ENCODE measurements around the gene TTYH3.
"Not testable (repeated sequence)": the region's sequence is repeated elsewhere in the genome, so short reads cannot be mapped to it uniquely, and the experiment has no call there.

Gene TTYH3

DNA sequence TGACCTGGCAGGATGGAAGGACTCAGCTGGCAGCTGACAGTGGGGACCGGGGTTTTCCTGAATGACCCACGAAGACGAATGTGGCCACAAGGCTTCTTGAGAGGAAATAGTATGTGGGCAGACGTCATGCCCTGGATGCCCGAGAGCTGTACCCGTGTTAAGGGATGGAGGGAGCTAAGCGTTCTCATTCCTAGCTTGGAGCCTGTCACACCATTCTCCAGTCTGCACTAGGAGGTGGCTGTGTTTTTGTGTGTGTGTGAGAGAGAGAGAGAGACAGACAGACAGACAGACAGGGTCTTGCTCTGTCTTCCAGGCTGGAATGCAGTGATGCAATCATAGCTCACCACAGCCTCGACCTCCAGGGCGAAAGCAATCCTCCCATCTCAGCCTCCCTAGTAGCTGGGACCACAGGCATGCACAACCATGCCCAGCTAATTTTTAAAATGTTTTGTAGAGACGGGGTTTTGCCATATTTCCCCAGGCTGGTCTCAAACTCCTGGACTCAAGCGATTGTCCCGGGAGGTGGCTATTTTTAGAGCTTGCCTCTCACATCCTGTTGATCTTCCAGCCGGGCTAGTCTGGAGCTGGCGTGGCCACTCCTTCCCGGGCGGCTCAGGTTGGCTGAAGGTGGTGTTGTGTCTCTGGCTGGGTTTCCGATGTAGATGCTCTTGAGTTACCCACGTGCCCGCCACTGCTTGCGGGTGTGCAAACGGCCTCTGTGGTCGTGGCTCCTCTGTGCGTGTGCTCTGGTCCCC is 58.3 kb downstream of the TTYH3 start:
- no peak for DNase-seq

DNA sequence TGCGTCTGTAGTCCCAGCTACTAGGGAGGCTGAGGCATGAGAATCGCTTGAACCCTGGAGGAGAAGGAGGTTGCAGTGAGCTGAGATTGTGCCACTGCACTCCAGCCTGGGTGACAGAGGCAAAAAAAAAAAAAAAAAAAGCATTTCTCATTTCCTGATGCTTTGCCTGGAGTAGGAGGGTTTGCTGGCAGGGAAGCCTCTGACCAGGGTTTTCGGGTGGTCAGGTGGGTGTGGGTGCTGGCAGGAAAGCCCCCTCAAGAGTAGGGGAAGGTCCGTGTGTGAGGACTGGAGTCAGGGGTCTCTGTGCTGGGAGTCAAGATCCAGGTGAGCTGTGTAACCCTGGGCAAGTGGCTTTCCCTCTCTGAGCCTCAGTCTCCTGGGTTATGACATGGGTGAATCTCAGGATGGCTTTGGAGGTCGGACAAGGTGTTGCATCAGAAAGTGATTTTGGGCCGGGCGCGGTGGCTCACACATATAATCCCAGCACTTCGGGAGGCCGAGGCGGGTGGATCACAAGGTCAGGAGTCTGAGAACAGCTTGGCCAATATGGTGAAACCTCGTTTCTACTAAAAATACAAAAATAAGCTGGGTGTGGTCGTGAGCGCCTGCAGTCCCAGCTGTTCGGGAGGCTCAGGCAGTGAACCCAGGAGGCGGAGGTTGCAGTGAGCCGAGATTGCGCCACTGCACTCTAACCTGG is 59.4 kb downstream of the TTYH3 start:
- no peak for DNase-seq

DNA sequence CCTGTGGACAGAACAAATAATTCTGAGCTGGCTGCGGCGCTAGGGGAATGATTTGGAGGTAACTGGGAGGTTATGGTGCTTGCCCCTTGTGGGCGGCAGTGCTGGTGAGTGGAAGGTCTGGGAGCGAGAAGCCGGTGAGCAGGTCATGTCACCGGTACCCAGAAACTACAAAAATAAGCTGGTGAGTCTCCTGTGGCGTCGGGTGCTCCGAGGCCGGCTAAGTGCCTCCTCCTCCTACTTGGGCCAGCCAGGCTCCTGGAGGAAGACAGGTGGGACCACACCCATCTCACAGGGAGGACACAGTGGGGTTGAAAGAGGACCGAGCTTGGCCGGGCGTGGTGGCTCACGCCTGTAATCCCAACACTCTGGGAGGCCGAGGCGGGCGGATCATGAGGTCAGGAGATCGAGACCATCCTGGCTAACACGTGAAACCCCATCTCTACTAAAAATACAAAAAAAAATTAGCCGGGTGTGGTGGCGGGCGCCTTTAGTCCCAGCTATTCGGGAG is 60.2 kb downstream of the TTYH3 start:
- DNase-seq, result not testable (repeated sequence)

DNA sequence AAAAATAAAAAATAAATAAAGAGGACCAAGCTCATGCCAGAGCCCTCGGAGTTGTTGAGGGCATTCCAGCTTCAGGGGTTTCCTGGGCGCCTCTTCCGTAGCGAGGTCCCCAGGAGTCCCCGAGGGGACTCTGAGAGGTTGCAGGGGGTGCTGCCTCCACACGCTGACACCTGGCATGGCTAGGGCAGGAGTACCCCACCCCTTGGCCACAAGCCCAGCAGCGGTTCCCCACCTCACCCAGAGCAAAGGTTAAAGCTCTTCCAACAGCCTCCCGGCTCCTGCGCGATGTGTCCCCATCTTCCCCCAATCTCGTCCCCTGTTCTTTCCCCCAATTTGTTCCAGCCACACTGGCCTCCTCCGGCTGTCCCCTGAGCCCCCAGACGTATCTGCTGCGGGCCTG is 60.8 kb downstream of the TTYH3 start:
- DNase-seq, result no peak

DNA sequence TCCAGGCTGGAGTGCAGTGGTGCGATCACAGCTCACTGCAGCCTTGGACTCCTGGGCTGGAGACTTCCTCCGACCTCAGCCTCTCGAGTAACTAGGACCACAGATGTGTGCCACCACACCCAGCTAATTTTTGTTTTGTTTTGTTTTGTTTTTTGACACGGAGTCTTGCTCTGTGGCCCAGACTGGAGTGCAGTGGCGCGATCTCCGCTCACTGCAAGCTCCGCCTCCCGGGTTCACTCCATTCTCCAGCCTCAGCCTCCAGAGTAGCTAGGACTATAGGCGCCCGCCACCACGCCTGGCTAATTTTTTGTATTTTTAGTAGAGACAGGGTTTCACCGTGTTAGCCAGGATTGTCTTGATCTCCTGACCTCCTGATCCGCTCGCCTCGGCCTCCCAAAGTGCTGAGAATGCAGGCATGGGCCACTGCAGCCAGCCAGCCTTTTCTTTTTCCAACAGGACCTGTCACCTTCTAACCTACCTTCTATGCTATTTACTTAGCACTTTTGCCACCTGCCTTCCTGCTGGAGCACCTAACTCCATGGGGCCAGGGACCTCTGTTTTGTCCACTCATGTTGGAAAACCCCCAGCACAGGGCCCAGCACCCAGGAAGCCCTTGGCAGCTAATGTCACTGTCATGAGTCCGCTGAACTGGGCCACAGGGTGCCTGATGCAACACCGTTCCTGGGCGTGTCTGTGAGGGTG is 61.8 kb downstream of the TTYH3 start:
- DNase-seq, result not testable (repeated sequence)

DNA sequence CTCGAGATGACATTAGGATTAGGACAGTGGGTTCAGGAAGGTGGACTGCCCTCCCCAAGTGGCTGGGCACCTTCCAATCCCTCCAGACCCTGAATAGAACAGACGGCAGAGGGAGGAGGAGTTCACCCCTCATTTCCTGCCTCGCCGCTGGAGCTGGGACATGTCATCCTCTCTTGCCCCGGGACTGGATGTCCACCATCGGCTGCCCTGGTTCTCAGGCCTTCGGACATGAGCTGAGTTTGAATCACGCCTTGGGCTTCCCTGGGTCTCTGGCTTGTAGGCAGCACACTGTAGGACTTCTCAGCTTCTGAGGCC is 62.3 kb downstream of the TTYH3 start:
- DNase-seq, result not testable (repeated sequence)

DNA sequence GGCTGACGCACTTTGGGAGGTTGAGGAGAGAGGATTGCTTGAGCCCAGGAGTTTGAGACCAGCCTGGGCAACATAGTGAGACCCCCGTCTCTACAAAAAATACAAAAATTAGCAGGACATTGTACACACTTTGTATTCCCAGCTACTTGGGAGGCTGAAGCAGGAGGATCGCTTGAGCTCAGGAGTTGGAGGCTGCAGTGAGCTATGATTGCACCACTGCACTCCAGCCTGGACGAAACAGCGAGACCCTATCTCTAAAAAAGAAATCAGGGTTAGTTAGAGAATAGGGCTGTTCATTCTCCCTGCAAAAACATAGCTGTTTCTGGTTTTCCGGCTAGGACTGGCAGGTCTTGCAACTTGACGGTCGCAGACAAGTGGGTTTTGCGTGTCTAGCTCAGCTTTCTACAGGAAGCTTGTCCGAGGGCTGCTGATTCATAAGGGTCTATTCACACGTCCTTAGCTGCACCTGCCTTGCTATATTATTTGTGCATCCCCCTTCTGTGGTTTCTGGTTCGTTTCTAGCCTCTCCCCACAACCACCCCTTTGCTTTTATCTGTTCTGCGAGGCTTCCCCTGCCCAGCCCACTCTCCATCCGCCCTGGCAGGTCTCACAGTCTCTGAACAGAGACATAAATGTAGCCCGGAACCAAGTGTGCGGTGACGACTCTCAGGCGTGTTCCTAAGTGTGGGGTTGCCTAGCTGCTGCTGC is 66.9 kb downstream of the TTYH3 start:
- DNase-seq, result peak; percentile 94

DNA sequence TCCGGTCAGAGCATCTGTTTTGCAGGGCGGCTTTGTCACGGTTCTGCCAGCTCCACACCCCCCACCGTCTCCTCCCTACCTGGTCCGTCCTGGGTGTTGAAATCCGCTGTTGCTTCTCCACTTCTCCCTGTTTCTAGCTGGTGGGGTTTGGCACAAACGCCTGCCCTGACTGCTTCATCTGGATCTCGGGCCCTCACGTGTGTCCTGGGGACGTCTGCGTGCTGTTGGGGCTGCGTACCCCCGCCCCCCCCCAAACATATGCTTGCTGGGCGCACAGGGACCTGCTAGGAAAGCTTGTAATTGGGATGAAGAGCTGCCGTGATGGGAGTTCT is 67.5 kb downstream of the TTYH3 start:
- no peak for DNase-seq

DNA sequence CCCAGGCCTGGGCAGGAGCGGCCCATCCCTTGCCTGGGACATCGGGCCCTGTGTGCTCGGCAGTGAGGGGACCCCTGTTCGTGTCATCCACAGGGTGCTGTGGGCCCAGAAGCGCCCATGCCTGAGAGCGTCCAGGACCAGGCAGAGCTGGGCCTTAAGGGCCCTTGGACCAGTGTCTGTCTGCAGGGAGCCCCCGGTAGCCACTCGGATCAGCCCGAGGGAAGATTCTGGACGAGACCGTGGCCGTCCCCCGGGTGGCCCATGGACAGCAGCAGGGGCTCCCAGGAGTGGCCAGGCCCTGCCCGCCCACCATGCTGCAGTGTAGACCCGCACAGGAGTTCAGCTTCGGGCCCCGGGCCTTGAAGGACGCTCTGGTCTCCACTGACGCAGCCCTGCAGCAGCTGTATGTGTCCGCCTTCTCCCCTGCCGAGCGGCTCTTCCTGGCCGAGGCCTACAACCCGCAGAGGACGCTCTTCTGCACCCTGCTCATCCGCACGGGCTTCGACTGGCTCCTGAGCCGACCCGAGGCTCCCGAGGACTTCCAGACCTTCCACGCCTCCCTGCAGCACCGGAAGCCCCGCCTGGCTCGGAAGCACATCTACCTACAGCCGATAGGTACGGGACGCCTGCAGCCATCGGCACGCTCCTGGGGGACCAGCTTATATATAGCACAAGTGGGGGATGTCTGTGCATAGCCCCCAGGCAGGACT is 68.5 kb downstream of the TTYH3 start:
- no peak for DNase-seq

DNA sequence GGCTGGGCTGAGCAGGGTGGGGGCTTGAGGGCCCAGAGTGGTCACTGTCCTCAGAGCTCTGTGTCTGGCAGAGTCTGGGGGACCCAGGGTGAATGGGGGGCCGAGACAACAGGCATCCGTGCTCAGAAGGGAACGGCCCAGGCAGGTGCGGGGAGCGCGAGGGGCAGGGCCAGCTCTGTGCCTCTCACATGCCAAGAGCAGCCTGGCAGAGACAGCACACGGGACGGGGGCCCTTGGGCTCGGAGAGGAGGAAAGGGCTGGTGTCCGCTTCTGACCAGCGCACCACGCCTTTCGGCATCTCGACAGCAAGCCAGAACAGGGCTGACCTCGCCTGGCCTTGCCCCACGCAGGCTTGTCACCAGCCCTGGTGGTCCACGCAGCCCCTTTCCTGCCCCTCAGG is 69.6 kb downstream of the TTYH3 start:
- no peak for DNase-seq

DNA sequence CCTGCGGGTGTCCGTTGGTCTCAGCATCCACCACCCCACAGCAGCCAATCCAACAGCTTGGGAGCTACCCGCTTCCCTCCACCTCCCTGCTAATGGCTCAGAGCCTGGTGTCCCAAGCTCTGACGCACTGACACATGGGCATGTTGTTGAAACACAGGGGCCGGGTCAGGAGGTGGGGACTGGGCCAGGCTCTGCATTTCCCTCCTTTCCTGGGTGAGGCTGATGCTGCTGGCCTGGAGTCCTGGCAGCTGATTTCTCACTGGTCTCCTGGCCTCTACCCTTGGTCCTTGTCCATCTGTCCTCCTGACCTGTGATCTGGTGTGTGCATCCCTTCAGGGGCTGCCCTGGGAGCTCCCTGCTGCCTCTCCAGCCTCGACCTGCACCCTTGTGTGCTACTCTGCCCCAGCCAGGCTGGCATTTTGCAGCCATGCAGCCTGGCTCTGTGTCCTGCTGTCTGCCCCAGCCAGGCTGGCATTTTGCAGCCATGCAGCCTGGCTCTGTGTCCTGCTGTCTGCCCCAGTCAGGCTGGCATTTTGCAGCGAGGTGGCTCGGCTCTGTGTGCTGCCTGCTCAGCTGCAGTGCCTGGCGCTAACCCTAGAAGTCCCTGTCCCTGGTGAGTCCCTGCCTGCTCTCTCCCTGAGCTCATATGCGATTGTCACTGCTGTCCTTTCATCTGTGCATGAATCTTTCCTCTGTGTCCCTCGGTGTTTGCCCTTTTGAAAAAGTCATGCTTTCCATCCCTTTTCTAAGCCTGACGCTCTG is 70.2 kb downstream of the TTYH3 start:
- DNase-seq, result no peak

DNA sequence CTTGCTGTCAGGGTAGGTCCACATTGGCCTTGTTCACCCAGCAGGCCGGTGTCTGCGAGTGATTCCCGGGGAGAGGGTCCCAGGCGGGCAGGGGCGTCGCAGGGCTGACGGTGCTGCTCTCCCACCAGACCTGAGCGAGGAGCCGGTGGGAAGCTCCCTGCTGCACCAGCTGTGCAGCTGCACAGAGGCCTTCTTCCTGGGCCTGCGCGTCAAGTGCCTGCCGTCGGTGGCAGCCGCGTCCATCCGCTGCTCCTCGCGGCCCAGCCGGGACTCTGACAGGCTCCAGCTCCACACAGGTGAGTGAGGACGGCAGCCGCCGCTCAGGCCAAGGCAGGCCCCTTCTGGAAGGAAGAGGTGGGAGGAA is 70.8 kb downstream of the TTYH3 start:
- DNase-seq, result no peak

DNA sequence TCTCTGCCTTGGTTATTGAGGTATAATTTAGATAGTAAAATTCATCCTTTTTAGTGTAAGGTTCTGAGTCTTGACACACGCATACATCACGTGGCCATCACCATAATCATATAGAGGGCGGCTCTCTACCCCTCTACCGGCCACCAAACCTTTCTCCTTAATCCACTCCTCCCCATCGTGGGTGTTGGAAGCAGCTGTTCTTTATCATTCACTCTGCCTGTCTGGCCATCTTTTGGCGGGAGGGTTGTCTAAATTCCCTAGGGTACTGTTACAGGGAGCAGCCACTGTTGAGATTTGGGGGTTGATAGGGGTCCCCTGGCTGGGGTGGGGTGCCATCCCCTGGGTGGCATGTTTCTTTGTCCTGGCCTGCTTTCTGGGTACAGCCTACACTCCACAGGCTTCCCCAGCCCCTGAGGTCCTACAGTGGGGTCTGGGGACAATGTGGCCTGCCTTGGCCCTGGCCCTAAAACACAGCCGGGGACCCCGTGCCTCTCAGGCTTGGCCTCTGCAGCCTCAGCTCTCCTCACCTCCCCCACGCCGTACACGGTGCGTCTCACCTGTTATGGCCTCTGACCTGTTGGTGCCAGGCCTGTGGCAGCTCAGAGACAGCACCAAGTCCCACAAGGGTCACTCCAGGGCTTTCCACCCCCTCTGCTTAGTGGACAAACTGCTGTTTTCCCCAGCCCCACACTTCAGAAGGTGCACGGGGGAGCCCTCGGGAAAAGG is 73.7 kb downstream of the TTYH3 start:
- DNase-seq, result no peak

DNA sequence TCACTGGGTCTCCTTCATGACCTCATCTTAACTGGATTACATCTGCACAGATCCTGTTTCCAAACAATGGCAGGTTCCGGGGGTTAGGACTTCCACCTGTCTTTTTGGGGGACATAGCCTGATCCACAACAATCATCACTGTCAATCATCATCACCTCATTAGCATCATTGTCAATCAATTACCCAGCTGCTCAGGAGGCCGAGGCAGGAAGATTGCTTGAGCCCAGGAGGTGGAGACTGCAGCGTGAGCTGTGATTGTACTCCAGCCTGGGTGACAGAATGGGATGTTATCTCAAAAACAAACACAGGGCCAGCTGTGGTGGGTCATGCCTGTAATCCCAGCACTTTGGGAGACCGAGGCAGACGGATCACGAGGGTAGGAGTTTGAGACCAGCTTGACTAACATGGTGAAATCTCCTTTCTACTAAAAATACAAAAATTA is 74.9 kb downstream of the TTYH3 start:
- DNase-seq, result no peak

DNA sequence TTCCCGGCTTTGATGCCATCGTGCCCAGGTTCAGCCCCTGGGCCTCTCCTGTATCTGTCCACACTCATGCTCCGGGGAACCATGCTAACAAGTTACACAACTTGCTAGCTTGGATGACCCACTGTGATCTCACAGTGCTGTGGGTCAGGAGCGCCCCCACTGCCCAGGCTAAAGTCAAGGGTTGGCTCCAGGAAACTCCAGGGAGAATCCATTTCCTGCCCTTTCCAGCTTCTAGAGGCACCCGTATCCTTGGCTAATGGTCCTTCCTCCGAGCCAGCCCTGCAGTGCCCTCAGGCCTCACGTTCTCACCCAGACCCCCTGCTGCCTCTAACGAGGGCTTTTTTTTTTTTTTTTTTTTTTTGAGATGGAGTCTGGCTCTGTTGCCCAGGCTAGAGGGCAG is 75.7 kb downstream of the TTYH3 start:
- no peak for DNase-seq

DNA sequence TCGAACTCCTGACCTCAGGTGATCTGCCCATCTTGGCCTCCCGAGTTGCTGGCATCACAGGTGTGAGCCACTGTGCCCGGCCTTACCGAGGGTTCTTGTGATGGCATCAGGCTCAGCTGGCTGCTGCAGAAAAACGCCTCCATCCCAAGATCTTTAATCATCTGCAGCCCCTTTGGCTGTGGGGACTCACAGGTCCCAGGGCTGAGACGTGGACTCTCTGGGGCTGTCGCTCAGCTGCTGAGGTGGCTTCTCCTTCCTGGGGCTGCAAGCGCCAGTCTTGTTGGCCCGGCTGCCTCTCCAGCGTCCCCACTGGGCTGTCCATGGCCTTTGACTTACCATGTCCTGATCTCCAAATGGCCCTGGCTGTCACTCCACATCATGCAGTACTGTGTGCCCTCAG is 76.3 kb downstream of the TTYH3 start:
- DNase-seq, result no peak

DNA sequence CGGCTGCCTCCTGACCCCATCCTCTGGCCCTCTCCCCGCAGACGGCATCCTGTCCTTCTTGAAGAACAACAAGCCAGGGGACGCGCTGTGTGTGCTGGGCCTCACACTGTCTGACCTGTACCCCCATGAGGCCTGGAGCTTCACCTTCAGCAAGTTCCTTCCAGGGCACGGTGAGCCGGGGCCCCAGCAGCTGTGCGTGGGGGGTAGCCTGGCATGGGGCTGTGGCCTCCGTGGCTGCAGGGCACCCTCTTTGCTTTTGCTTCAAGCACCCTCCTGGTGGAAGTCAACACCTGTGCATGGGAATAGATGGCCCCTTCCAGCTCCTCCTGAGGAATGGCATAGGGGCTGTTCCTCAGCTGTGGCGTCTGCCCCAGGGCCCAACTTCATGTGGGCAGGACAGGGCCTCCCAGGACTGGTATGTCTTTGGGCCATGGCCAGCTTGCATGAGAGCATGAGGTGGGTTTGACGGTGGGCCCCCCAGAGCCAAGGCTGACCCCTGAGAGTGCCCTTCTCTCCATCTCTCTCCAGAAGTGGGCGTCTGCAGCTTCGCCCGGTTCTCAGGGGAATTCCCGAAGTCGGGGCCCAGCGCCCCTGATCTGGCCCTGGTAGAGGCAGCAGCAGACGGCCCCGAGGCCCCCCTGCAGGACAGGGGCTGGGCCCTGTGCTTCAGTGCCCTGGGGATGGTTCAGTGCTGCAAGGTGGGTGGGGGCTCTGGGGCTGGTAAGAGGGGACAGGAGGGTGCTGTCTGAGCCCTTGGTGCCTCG is 76.9 kb downstream of the TTYH3 start:
- no peak for DNase-seq

DNA sequence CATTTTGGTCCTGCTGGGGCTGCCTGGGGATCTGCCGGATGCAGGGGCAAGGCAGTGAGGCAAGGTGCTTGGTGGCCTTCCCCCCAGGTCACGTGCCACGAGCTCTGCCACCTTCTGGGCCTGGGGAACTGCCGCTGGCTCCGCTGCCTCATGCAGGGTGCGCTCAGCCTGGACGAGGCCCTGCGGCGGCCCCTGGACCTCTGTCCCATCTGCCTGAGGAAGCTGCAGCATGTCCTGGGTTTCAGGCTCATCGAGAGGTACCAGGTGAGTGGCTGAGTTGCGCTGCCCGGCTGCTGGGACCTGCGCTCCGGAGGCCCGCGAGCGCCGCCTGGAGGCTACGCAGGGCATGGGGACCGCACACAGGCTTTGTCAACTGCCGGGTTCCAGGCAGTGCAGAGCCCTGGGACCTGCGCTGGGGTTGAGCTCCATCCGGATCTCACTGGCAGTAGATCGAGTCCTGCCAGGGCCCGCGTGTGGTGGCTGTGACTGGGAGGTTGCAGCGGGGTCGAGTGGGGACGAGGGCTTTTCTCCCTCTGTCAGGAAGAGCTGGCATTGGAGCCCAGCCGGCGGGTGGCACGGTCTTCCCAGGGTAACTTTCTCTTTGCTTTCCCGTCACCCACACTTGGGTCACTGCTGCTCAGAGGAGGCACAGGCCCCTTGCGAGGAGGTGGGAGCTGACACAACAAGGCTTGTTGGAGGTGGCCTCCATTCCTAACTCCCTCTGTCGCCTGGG is 77.9 kb downstream of the TTYH3 start:
- no peak for DNase-seq

DNA sequence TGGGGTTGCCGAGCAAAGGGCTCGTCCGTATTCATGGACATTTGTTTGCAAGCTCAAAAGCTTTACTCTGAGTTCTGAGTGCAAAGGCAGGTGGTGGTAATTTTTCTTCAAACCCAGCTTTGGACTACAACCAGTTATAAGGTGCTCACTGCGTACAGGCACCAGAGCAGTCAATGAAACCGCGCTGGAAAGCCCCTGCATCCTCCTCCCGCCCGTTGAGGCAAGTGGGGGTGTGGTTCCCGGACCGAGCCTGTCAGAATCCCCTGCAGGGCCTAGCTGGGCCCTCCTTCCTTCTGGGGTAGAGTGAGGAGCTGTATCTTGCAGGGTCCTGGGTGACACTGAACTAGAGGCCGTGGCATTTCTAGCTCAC is 78.5 kb downstream of the TTYH3 start:
- DNase-seq, result no peak
